Endothelial cell of umbilical vein (primary cell): ENCODE measurements around the gene P2RX4. TPM values are rescaled to one million over a fixed set of nuclear protein-coding genes. Genes with fewer than 3 reads are reported as not detected.

Source experiments
- BruUV-seq: library from RNA; stranded (reverse); fragments of 400-500 nt; replicated peaks from 2 replicates; lab custom pipeline; 2021; lab: Mats Ljungman, UMichigan
- CTCF ChIA-PET: fragments of 300-600, 350-600 bp; sonication (Branson Sonifier 250); formaldehyde crosslinking; loops from one replicate; lab custom pipeline; 2021; ENCODE audit warnings: antibody characterized with exemption, inconsistent platforms; lab: Charles Lee
- POLR2A ChIA-PET: fragments of 300-600, 350-600 bp; sonication (Branson Sonifier 250); formaldehyde crosslinking; loops from one replicate; lab custom pipeline; 2021; ENCODE audit warnings: antibody characterized with exemption, inconsistent platforms; lab: Charles Lee
- DNase-seq: peaks from one replicate; pipeline ENCODE4 v3.0.0-alpha.2; 2011; ENCODE audit warnings: low read depth, low spot score
- FAIRE-seq: peaks from 2 replicates; lab custom pipeline; 2011; peaks lifted over from hg19 to GRCh38; lab: Jason Lieb, UNC
- H2AFZ ChIP-seq: 2 replicates; pipeline ENCODE4 v1.6.0; 2012; ENCODE audit warnings: low read depth, low read length, control low read depth, inconsistent platforms
- H3K27ac ChIP-seq: 2 replicates; pipeline ENCODE4 v1.5.1; 2011; ENCODE audit warnings: low read depth, mild to moderate bottlenecking, control low read depth, low read length, moderate library complexity; ENCODE audit not compliant: insufficient read depth
- H3K27me3 ChIP-seq, 2 experiments: 2 replicates each; pipeline versions ENCODE4 v1.6.0 to v1.6.1; 2011; ENCODE audit warnings: low read length in 2 of 2, mixed read lengths in 1 of 2; ENCODE audit not compliant: control insufficient read depth in 2 of 2, insufficient read depth in 2 of 2
- H3K36me3 ChIP-seq, 2 experiments: 2 replicates in 1 of 2; 3 replicates in 1 of 2; pipeline ENCODE4 v1.5.1; 2011; ENCODE audit warnings: low read length in 2 of 2, mild to moderate bottlenecking in 1 of 2, moderate library complexity in 1 of 2; ENCODE audit not compliant: control insufficient read depth in 2 of 2, insufficient read depth in 2 of 2; ENCODE audit errors: extremely low read depth in 1 of 2
- H3K4me1 ChIP-seq: 3 replicates; pipeline ENCODE4 v1.5.1; 2011; ENCODE audit warnings: mild to moderate bottlenecking, low read length; ENCODE audit not compliant: control insufficient read depth, insufficient read depth; ENCODE audit errors: extremely low read depth
- H3K4me2 ChIP-seq: 2 replicates; pipeline ENCODE4 v1.6.1; 2011; ENCODE audit warnings: low read length, control low read depth, mixed read lengths; ENCODE audit not compliant: insufficient read depth
- H3K4me3 ChIP-seq, 3 experiments: fragments of 200-600 bp in 1 of 3; sonication (generic), shearing (Covaris generic) in 1 of 3; replicated peaks in 1 of 3; 2 replicates each; pipeline ENCODE4 v1.5.1; 2011 to 2016; ENCODE audit warnings: control low read depth in 3 of 3, low read length in 3 of 3, mild to moderate bottlenecking in 2 of 3, inconsistent platforms in 1 of 3, low read depth in 1 of 3, moderate library complexity in 1 of 3; ENCODE audit not compliant: insufficient read depth in 1 of 3
- H3K79me2 ChIP-seq: 2 replicates; pipeline ENCODE4 v1.6.0; 2012; ENCODE audit warnings: low read length, inconsistent platforms; ENCODE audit not compliant: control insufficient read depth, insufficient read depth
- H3K9ac ChIP-seq: replicated peaks from 2 replicates; pipeline ENCODE3; 2011; ENCODE audit warnings: low read length, control low read depth; ENCODE audit not compliant: insufficient read depth; ENCODE audit errors: extremely low read depth
- H3K9me1 ChIP-seq: replicated peaks from 3 replicates; pipeline ENCODE4 v1.6.0; 2011; ENCODE audit warnings: mild to moderate bottlenecking, low read length; ENCODE audit not compliant: control insufficient read depth, insufficient read depth; ENCODE audit errors: extremely low read depth
- H3K9me3 ChIP-seq: replicated peaks from 2 replicates; pipeline ENCODE4 v1.5.1; 2012; ENCODE audit warnings: low read length, inconsistent platforms; ENCODE audit not compliant: control insufficient read depth, insufficient read depth
- H4K20me1 ChIP-seq: replicated peaks from 2 replicates; pipeline ENCODE3; 2011; ENCODE audit warnings: mild to moderate bottlenecking, low read length; ENCODE audit not compliant: control insufficient read depth, insufficient read depth; ENCODE audit errors: extremely low read depth
- CTCF ChIP-seq, 2 donors: IDR thresholded peaks; 1 replicate in 1 of 2; 2 replicates in 1 of 2; pipeline ENCODE4 v1.5.1; 2011; ENCODE audit warnings: low read length in 2 of 2, mild to moderate bottlenecking in 2 of 2, moderate library complexity in 2 of 2, control low read depth in 1 of 2, inconsistent platforms in 1 of 2, low read depth in 1 of 2; ENCODE audit not compliant: insufficient read depth in 1 of 2; ENCODE audit errors: extremely low read depth in 1 of 2
- EZH2 ChIP-seq: IDR thresholded peaks from 2 replicates; pipeline ENCODE4 v1.6.1; 2012; ENCODE audit warnings: borderline replicate concordance, low read depth, mild to moderate bottlenecking, moderate library complexity, low read length, inconsistent platforms; ENCODE audit not compliant: severe bottlenecking
- FOS ChIP-seq: IDR thresholded peaks from 2 replicates; pipeline ENCODE4 v1.6.1; 2011; ENCODE audit warnings: mild to moderate bottlenecking, low read length, moderate library complexity, borderline replicate concordance; ENCODE audit not compliant: insufficient read depth
- MAX ChIP-seq: IDR thresholded peaks from 2 replicates; pipeline ENCODE4 v1.6.1; 2011; ENCODE audit not compliant: insufficient read depth, insufficient read length
- MYC ChIP-seq: IDR thresholded peaks from one replicate; pipeline ENCODE4 v1.6.1; 2011; ENCODE audit warnings: mild to moderate bottlenecking, low read depth, low read length
- POLR2AphosphoS5 ChIP-seq: IDR thresholded peaks from 2 replicates; pipeline ENCODE4 v1.6.1; 2012; ENCODE audit warnings: low read depth, mild to moderate bottlenecking, control low read depth, low read length, moderate library complexity; ENCODE audit not compliant: insufficient read depth
- dilution Hi-C: fragments of 300-500 bp; cut with MboI; formaldehyde crosslinking; loops from one replicate; pipeline ENCODE4 v1.15.0; 2019; ENCODE audit warnings: low sequenced_read_pairs; ENCODE audit not compliant: extremely low pct_ligation_motif_present
- intact Hi-C: fragments of 100-400 bp; cut with micrococcal nuclease; formaldehyde crosslinking; loops from one replicate; pipeline ENCODE4 v1.10.0; 2022
- polyA plus RNA-seq, 4 experiments: library from polyadenylated mRNA; depleted of rRNA in 3 of 4; stranded (reverse) in 3 of 4; unstranded in 1 of 4; fragments of >200 nt; gene quantifications; 2 replicates each; pipeline versions ENCODE4 v1.2.1 to v1.2.3, GENCODE V29; 2011 to 2012; ENCODE audit warnings: missing spikeins in 1 of 4
- total RNA-seq: library from RNA; stranded (reverse); gene quantifications from 2 replicates; pipeline ENCODE4 v1.2.3, GENCODE V29; 2021

P2RX4 gene
- total and polyA plus RNA-seq, 2 donors (not counting 3 experiments of a cell fraction or from before 2014, with no cell fraction given), result 92.8 to 116 TPM

- H3K4me2 ChIP-seq, result no peak overlapping the region
- no peaks in the 10 kb centered on the region for H3K9me1 ChIP-seq
- H4K20me1 ChIP-seq, result no peaks in the 10 kb centered on the region
- H3K4me3 ChIP-seq, result no peak overlapping the region
- ChIA-PET CTCF (interaction anchor here (0.7 to 1.3 kb wide), 4 partner anchors 12 to 157 kb away, joined by 3 to 4 read pairs (median 3); no protein-coding TSS in a partner anchor), POLR2A (no interaction called here)
- H3K27ac ChIP-seq, result no peak overlapping the region
- H3K9me3 ChIP-seq, result no peaks in the 10 kb centered on the region
- intact Hi-C loops, result no loop called here
- TF ChIP-seq FOS (no peak), EZH2 (no peak), MYC (no peak), POLR2AphosphoS5 (no peak), MAX (no peak), CTCF (IDR thresholded peaks at IDR 0.05; ENCODE audit: extremely low read depth in 1 of 2, insufficient read depth in 1 of 2, low read depth in 1 of 2, low read length in 2 of 2) (no peak)
- H3K79me2 ChIP-seq, result no peaks in the 10 kb centered on the region
- no peak overlapping the region for H2AFZ ChIP-seq
- H3K9ac ChIP-seq, result no peak overlapping the region
- peaks cover 0 to 5% of the 10 kb centered on the region in 2 experiments for H3K36me3 ChIP-seq
- no TSS peak for BruUV-seq
- H3K27me3 ChIP-seq, result no peaks in the 10 kb centered on the region
- peaks cover 15% of the 10 kb centered on the region for H3K4me1 ChIP-seq
- FAIRE-seq (no peak), DNase-seq (no peak)
- dilution Hi-C loops, result no loop called here
Observed at GRCh38 chr12:121217063-121217462, 7.1 kb downstream of the P2RX4 start.
